ENCODE results near the gene DGKI.

DGKI gene

GRCh38 chr7:137396051-137396450 is 450.7 kb downstream of the DGKI start:
- no peak overlapping the region for H3K4me3 ChIP-seq (ENCODE audit: control insufficient read depth, low read depth, low read length)
- no peak for DNase-seq (ENCODE audit: low read depth)
- TF ChIP-seq, protein P1, sequence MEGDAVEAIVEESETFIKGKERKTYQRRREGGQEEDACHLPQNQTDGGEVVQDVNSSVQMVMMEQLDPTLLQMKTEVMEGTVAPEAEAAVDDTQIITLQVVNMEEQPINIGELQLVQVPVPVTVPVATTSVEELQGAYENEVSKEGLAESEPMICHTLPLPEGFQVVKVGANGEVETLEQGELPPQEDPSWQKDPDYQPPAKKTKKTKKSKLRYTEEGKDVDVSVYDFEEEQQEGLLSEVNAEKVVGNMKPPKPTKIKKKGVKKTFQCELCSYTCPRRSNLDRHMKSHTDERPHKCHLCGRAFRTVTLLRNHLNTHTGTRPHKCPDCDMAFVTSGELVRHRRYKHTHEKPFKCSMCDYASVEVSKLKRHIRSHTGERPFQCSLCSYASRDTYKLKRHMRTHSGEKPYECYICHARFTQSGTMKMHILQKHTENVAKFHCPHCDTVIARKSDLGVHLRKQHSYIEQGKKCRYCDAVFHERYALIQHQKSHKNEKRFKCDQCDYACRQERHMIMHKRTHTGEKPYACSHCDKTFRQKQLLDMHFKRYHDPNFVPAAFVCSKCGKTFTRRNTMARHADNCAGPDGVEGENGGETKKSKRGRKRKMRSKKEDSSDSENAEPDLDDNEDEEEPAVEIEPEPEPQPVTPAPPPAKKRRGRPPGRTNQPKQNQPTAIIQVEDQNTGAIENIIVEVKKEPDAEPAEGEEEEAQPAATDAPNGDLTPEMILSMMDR (IDR thresholded peaks at IDR 0.05; ENCODE audit: control insufficient read depth, insufficient read depth, low read depth, low read length, missing control alignments), result no peak

- no peak for DNase-seq (ENCODE audit: low read depth)
- TF ChIP-seq, protein P1 (IDR thresholded peaks at IDR 0.05; ENCODE audit: control insufficient read depth, insufficient read depth, low read depth, low read length, missing control alignments), result no peak
- no peak overlapping the region for H3K4me3 ChIP-seq (ENCODE audit: control insufficient read depth, low read depth, low read length)
These were observed 451.4 kb downstream of the DGKI start for GRCh38 chr7:137395420-137395819.

- TF ChIP-seq, protein P1 (IDR thresholded peaks at IDR 0.05; ENCODE audit: control insufficient read depth, insufficient read depth, low read depth, low read length, missing control alignments), result no peak
- H3K4me3 ChIP-seq (ENCODE audit: control insufficient read depth, low read depth, low read length), result no peak overlapping the region
- DNase-seq (ENCODE audit: low read depth), result no peak
These were observed 453.2 kb downstream of the DGKI start for GRCh38 chr7:137393570-137393969.

GRCh38 chr7:137390076-137390475 is 456.7 kb downstream of the DGKI start:
- no peak for DNase-seq (ENCODE audit: low read depth)
- TF ChIP-seq, protein P1 (IDR thresholded peaks at IDR 0.05; ENCODE audit: control insufficient read depth, insufficient read depth, low read depth, low read length, missing control alignments), result no peak
- H3K4me3 ChIP-seq (ENCODE audit: control insufficient read depth, low read depth, low read length), result no peak overlapping the region

DNA sequence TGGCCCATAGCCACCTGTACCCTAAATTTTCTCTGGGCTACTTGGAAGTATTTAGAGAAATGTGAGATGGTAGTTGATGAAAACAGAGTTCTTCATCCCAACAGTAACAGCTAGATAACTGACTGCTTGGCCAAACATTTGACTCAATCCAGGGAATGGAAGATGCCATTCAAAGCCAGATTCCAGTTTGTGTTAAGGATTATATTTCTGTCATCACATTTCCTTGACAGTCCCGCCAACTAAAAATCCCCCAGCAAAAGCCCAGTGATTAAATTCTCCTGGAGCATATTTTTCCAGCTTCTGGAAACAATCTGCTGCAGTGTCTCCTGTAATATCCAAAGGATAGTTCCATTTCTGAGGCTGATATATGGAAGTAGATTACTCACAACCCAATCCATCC is 457.9 kb downstream of the DGKI start:
- H3K4me3 ChIP-seq (ENCODE audit: control insufficient read depth, low read depth, low read length), result no peak overlapping the region
- TF ChIP-seq, protein P1 (IDR thresholded peaks at IDR 0.05; ENCODE audit: control insufficient read depth, insufficient read depth, low read depth, low read length, missing control alignments), result no peak
- DNase-seq (ENCODE audit: low read depth), result no peak

- H3K4me3 ChIP-seq (ENCODE audit: control insufficient read depth, low read depth, low read length), result no peak overlapping the region
- TF ChIP-seq, protein P1 (IDR thresholded peaks at IDR 0.05; ENCODE audit: control insufficient read depth, insufficient read depth, low read depth, low read length, missing control alignments), result no peak
- DNase-seq (ENCODE audit: low read depth), result no peak
These were observed 459.8 kb downstream of the DGKI start for GRCh38 chr7:137386966-137387365.

DNA sequence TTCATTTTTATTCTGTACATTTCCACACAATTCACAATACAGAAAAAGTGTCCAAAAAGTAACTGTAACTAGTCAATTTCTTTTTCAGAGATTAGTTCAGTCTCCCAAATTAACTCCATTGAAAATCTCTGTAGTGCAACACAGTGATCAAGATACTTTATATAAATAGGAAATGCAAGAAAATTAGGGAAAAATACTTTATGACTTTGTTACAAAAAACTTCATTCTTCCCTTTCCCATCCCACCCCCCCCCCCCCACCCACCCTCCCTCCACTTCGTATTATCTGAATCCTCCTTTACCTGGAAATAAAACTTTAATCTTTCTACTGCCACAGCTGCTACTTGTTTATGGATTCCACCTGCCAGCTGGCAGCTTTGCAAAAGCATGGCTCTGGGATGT is 465.7 kb downstream of the DGKI start:
- no peak for DNase-seq (ENCODE audit: low read depth)
- no peak overlapping the region for H3K4me3 ChIP-seq (ENCODE audit: control insufficient read depth, low read depth, low read length)
- TF ChIP-seq, protein P1 (IDR thresholded peaks at IDR 0.05; ENCODE audit: control insufficient read depth, insufficient read depth, low read depth, low read length, missing control alignments), result no peak

Data from AG09309 (cell line).